ENCODE data around the gene COPB2. TPM values are rescaled to one million over a fixed set of nuclear protein-coding genes. Genes with fewer than 3 reads are reported as not detected.

Gene COPB2
- total RNA-seq, 1 experiment from 2014 or later = 156 TPM

DNA sequence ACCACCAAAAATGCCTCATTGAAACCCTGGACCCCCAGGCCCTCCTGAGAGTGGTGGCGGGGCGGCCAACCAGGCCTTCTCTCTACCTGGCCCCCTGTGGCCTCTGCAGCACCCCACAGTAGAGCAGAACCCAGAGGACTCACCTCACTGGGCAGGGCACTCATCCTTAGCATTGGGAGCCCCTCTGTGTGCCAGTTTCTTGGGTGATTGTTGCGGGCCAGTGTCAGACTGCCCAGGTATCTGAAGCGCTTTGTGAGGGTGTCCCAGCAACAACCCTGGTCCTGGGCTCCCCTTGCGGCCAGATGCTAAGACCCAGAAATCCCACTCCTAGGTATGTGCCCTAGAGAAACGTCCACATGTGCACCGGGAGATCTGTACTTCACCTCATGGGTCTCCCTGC, 66.3 kb downstream of the COPB2 start:
- H3K27ac ChIP-seq = no peak overlapping the region
- no peak overlapping the region for H2AFZ ChIP-seq
- no peaks in the 10 kb centered on the region for H3K9me2 ChIP-seq (ENCODE audit: insufficient read depth)
- ChIA-PET POLR2A (ENCODE audit: unreplicated experiment) (no interaction called here), CTCF (no interaction called here)
- TF ChIP-seq, protein P1, sequence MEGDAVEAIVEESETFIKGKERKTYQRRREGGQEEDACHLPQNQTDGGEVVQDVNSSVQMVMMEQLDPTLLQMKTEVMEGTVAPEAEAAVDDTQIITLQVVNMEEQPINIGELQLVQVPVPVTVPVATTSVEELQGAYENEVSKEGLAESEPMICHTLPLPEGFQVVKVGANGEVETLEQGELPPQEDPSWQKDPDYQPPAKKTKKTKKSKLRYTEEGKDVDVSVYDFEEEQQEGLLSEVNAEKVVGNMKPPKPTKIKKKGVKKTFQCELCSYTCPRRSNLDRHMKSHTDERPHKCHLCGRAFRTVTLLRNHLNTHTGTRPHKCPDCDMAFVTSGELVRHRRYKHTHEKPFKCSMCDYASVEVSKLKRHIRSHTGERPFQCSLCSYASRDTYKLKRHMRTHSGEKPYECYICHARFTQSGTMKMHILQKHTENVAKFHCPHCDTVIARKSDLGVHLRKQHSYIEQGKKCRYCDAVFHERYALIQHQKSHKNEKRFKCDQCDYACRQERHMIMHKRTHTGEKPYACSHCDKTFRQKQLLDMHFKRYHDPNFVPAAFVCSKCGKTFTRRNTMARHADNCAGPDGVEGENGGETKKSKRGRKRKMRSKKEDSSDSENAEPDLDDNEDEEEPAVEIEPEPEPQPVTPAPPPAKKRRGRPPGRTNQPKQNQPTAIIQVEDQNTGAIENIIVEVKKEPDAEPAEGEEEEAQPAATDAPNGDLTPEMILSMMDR (conservative IDR thresholded peaks at IDR 0.05) = no peak
- no peak for TF ChIP-seq EZH2 (IDR thresholded peaks at IDR 0.05; ENCODE audit: low read depth)
- no peak overlapping the region for H3K4me3 ChIP-seq
- intact Hi-C loops (cut with micrococcal nuclease; ENCODE audit: unreplicated experiment) = loop anchor here (10.0 kb wide), 1 partner anchor 728 kb away; the partner anchor contains the start of gene CEP70
- no peaks in the 10 kb centered on the region for H3K27me3 ChIP-seq (ENCODE audit: insufficient read depth, low read depth)
- no peaks in the 10 kb centered on the region for H3K36me3 ChIP-seq (ENCODE audit: low read depth)
- H3K79me2 ChIP-seq (ENCODE audit: low read depth) = no peaks in the 10 kb centered on the region
- H3K4me1 ChIP-seq (replicated peaks; ENCODE audit: insufficient read depth) = peaks cover 11% of the 10 kb centered on the region
- H3K9me3 ChIP-seq (ENCODE audit: insufficient read depth, low read depth) = no peaks in the 10 kb centered on the region
- no peak overlapping the region for H3K4me2 ChIP-seq
- no TSS peak for BruUV-seq (replicated peaks)
- H3F3A ChIP-seq (ENCODE audit: insufficient read depth, low read depth) = peaks cover under 1% of the 10 kb centered on the region; the same call in 1 of the 2 replicates
- no peak for DNase-seq
- no peaks in the 10 kb centered on the region for H4K20me1 ChIP-seq (ENCODE audit: insufficient read depth)

DNA sequence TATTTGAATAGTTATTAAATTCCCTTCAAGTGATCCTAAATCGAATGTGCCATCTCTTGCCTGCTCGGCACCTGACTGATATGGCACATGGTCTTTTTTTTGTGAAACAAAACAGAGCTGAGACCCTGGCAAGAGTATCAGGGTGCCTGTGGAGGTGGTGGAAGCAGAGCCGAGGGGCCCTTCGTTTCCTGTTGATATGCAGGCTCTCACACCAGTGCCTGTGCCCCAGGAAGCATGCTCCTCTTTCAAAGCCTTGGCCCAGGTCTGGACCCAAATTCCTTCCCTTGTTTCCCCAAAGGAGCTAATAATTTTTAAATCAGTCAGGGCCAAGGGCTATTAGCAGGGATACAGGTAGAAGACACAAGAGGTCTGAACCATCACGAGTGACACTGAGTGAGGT, 67.1 kb downstream of the COPB2 start:
- peaks cover 19% of the 10 kb centered on the region for H3K4me1 ChIP-seq (replicated peaks; ENCODE audit: insufficient read depth)
- H3K9me2 ChIP-seq (ENCODE audit: insufficient read depth) = no peaks in the 10 kb centered on the region
- H3F3A ChIP-seq (ENCODE audit: insufficient read depth, low read depth) = peaks cover 9% of the 10 kb centered on the region
- no peaks in the 10 kb centered on the region for H4K20me1 ChIP-seq (ENCODE audit: insufficient read depth)
- CTCF ChIA-PET = no interaction called here
- no TSS peak for BruUV-seq (replicated peaks)
- no peaks in the 10 kb centered on the region for H3K36me3 ChIP-seq (ENCODE audit: low read depth)
- H3K27me3 ChIP-seq (ENCODE audit: insufficient read depth, low read depth) = no peaks in the 10 kb centered on the region
- no peak overlapping the region for H3K4me2 ChIP-seq
- H3K4me3 ChIP-seq = no peak overlapping the region
- TF ChIP-seq, protein P1 (conservative IDR thresholded peaks at IDR 0.05) = no peak
- TF ChIP-seq EZH2 (IDR thresholded peaks at IDR 0.05; ENCODE audit: low read depth) = no peak
- H3K27ac ChIP-seq = no peak overlapping the region
- no peaks in the 10 kb centered on the region for H3K79me2 ChIP-seq (ENCODE audit: low read depth)
- no peak overlapping the region for H2AFZ ChIP-seq
- POLR2A ChIA-PET (ENCODE audit: unreplicated experiment) = no interaction called here
- intact Hi-C loops (cut with micrococcal nuclease; ENCODE audit: unreplicated experiment) = loop anchor here (10.0 kb wide), 1 partner anchor 728 kb away; the partner anchor contains the start of gene CEP70
- DNase-seq = no peak
- H3K9me3 ChIP-seq (ENCODE audit: insufficient read depth, low read depth) = no peaks in the 10 kb centered on the region

DNA sequence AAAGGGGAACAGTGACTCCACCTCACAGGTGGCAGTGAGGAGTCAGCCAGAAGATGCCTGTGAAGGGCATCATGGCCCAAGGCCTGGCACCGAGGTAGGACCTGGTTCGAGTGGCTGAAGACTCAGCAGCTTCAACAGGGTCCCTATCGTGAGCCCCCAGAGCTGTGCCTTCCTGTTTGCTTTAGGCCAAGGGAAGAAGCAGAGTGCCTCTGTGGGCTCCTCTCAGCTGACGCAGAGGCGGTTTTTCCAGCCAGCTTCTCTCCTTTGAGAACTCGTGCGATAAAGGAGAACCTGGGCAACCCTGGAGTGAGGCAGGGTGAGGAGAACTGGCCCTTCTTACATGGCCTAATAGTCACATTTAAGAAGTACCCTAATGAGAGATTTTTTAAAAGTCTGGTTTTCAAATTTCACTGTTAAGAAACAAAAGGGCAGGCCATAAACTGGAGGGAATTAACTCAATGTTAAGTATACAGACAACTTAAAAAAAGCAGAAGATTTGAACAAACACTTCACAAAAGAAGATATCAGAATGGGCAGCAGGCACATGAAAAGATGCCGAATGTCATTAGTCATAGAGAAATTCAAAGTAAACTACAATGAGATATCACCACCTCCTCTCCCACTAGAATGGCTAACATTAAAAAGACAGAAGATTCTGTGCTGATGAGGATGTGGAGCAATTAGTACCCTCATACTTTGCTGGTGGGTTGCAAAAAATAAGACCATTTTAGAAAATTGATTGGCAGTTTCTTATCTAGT, 68.7 kb downstream of the COPB2 start:
- ChIA-PET POLR2A (ENCODE audit: unreplicated experiment) (interaction anchor here (0.5 kb wide), 1 partner anchor 10 kb away, joined by 7 read pairs; no protein-coding TSS in a partner anchor), CTCF (no interaction called here)
- DNase-seq = no peak

More for the DNA sequence above, 68.7 kb downstream of the COPB2 start:
- Histone ChIP-seq H3K4me3 (no peak overlapping the region), H3K36me3 (ENCODE audit: low read depth) (no peaks in the 10 kb centered on the region), H2AFZ (no peak overlapping the region), H4K20me1 (ENCODE audit: insufficient read depth) (no peaks in the 10 kb centered on the region), H3K9me3 (ENCODE audit: insufficient read depth, low read depth) (no peaks in the 10 kb centered on the region), H3K27ac (no peak overlapping the region), H3K9me2 (ENCODE audit: insufficient read depth) (no peaks in the 10 kb centered on the region), H3K4me2 (no peak overlapping the region), H3K4me1 (replicated peaks; ENCODE audit: insufficient read depth) (peaks cover 32% of the 10 kb centered on the region), H3K79me2 (ENCODE audit: low read depth) (no peaks in the 10 kb centered on the region), H3K27me3 (ENCODE audit: insufficient read depth, low read depth) (no peaks in the 10 kb centered on the region), H3F3A (ENCODE audit: insufficient read depth, low read depth) (peaks cover 24% of the 10 kb centered on the region)
- intact Hi-C loops (cut with micrococcal nuclease; ENCODE audit: unreplicated experiment) = loop anchor here (10.0 kb wide), 1 partner anchor 726 kb away; the partner anchor contains the start of gene CEP70
- no peak for TF ChIP-seq EZH2 (IDR thresholded peaks at IDR 0.05; ENCODE audit: low read depth)
- TF ChIP-seq, protein P1 (conservative IDR thresholded peaks at IDR 0.05) = no peak
- BruUV-seq (replicated peaks) = no TSS peak
